ENCODE data around the gene GCGR. TPM values are rescaled to one million over a fixed set of nuclear protein-coding genes. Genes with fewer than 3 reads are reported as not detected.

Gene GCGR
- total RNA-seq, 2 experiments from 2014 or later, result not detected

DNA sequence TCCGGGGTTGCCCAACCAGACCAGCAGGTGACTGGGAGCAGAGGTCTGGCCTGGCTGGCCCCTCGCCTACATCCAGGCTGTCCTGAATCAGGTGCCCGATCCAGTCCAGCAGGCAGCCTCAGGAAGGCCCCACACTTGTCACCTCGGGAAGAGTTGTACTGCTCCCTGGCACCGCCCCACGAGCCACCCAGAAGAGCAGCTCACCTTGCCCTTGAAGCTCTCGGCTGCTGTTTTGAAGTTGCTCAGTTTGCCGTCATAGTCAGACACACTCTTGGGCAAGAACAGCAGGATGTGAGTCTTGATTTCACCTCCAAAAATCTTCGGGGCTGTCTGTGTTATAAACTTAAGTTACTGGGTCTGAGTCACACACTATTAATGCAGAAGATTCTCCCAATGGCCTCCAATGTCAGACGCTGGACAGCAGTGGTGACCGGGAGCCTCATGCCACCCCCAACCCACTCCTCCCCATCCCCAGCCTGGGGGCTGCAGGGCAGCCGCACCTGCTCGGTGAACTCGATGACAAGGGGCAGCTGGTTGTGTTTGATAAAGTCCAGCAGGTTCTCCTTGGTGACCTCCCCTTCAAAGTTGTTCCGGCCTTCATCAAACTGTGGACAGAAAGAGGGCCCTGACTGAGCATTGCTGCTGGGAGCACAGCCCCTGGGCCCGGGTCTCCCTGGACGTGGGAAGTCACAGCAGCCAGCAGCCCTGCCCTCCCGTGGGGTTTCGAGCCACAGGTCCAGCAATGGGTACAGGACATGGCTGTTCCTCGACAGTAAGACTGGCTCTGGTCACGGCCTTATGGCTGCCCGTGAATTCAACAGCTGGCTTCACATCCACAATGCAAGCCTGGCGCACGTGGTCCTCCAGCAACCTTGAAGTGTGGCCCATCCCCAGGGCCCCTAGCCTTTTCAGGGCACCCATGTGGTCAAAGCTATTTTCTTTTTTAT is 43.1 kb downstream of the GCGR start:
- Mint-ChIP-seq H3K36me3 (ENCODE audit: low read depth) (peaks cover 39% of the 10 kb centered on the region), H3K4me3 (no peak overlapping the region), H3K27ac (no peak overlapping the region), H3K27me3 (no peaks in the 10 kb centered on the region), H3K4me1 (ENCODE audit: low read depth) (no peaks in the 10 kb centered on the region), H3K9me3 (no peaks in the 10 kb centered on the region)
- Histone ChIP-seq H3K27me3 (ENCODE audit: control insufficient read depth in 1 of 2, insufficient read depth in 2 of 2, low read length in 2 of 2) (no peaks in the 10 kb centered on the region), H3K9me3 (ENCODE audit: control insufficient read depth in 1 of 2, insufficient read depth in 1 of 2, low read length in 2 of 2) (peaks cover 0 to 16% of the 10 kb centered on the region in 2 experiments), H3K4me3 (ENCODE audit: low read length) (no peak overlapping the region), H3K4me1 (ENCODE audit: insufficient read depth, low read length) (no peaks in the 10 kb centered on the region), H3K27ac (ENCODE audit: low read depth in 1 of 2, low read length in 2 of 2) (no peak overlapping the region), H3K36me3 (ENCODE audit: insufficient read depth, low read length) (peaks cover 64% of the 10 kb centered on the region)
- ATAC-seq (ENCODE audit: poor library complexity) (no peak), DNase-seq (no peak)
- intact Hi-C loops (cut with DNase I, micrococcal nuclease), result no loop called here
- TF ChIP-seq, protein P1, sequence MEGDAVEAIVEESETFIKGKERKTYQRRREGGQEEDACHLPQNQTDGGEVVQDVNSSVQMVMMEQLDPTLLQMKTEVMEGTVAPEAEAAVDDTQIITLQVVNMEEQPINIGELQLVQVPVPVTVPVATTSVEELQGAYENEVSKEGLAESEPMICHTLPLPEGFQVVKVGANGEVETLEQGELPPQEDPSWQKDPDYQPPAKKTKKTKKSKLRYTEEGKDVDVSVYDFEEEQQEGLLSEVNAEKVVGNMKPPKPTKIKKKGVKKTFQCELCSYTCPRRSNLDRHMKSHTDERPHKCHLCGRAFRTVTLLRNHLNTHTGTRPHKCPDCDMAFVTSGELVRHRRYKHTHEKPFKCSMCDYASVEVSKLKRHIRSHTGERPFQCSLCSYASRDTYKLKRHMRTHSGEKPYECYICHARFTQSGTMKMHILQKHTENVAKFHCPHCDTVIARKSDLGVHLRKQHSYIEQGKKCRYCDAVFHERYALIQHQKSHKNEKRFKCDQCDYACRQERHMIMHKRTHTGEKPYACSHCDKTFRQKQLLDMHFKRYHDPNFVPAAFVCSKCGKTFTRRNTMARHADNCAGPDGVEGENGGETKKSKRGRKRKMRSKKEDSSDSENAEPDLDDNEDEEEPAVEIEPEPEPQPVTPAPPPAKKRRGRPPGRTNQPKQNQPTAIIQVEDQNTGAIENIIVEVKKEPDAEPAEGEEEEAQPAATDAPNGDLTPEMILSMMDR (IDR thresholded peaks at IDR 0.05), result no peak
- CTCF ChIA-PET, result no interaction called here
- POLR2A ChIA-PET, result interaction anchor here (0.5 kb wide), 1 partner anchor 180 kb away, joined by 3 read pairs; the partner anchor contains the start of gene CCDC137

GRCh38 chr17:81849457-81849856 is 45.5 kb downstream of the GCGR start:
- Mint-ChIP-seq H3K9me3 (no peaks in the 10 kb centered on the region), H3K36me3 (ENCODE audit: low read depth) (peaks cover 46% of the 10 kb centered on the region), H3K4me1 (ENCODE audit: low read depth) (no peaks in the 10 kb centered on the region), H3K27ac (no peak overlapping the region), H3K27me3 (no peaks in the 10 kb centered on the region), H3K4me3 (no peak overlapping the region)
- intact Hi-C loops (cut with DNase I, micrococcal nuclease), result no loop called here
- TF ChIP-seq, protein P1 (IDR thresholded peaks at IDR 0.05), result no peak
- ChIA-PET CTCF (no interaction called here), POLR2A (no interaction called here)
- H3K4me1 ChIP-seq (ENCODE audit: insufficient read depth, low read length), result no peaks in the 10 kb centered on the region
- H3K36me3 ChIP-seq (ENCODE audit: insufficient read depth, low read length), result peaks cover 67% of the 10 kb centered on the region
- peaks cover 0 to 4% of the 10 kb centered on the region in 2 experiments for H3K9me3 ChIP-seq (ENCODE audit: control insufficient read depth in 1 of 2, insufficient read depth in 1 of 2, low read length in 2 of 2)
- DNase-seq (no peak), ATAC-seq (ENCODE audit: poor library complexity) (no peak)
- no peaks in the 10 kb centered on the region for H3K27me3 ChIP-seq (ENCODE audit: control insufficient read depth in 1 of 2, insufficient read depth in 2 of 2, low read length in 2 of 2)
- H3K27ac ChIP-seq (ENCODE audit: low read depth in 1 of 2, low read length in 2 of 2), result no peak overlapping the region
- no peak overlapping the region for H3K4me3 ChIP-seq (ENCODE audit: low read length)

DNA sequence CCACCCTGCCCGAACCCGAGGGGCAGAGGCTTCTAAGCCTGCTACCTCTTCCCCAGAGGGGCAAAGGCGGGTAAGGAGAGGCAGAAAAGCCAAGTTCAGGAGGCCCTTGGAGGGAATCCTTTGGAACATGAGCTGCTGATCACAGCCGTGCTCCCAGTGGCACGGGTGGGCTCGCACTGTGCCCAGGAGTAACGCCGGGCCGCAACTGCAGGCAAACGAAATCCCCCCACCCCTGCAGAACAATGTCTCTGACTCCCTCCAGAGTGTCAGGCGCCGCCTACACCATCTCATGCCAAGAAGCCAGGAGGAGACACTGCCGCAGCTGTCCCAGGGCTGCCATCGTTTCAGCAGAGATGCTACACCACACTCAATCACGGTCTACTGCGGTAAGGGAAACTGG is 47.5 kb downstream of the GCGR start:
- H3K27ac ChIP-seq (ENCODE audit: low read depth in 1 of 2, low read length in 2 of 2), result no peak overlapping the region
- DNase-seq (peak in 1 of 14 experiments; percentile 16), ATAC-seq (ENCODE audit: poor library complexity) (no peak)
- Mint-ChIP-seq H3K4me1 (ENCODE audit: low read depth) (no peaks in the 10 kb centered on the region), H3K27me3 (no peaks in the 10 kb centered on the region), H3K9me3 (no peaks in the 10 kb centered on the region), H3K36me3 (ENCODE audit: low read depth) (peaks cover 47% of the 10 kb centered on the region), H3K27ac (no peak overlapping the region), H3K4me3 (no peak overlapping the region)
- ChIA-PET POLR2A (no interaction called here), CTCF (no interaction called here)
- no peak overlapping the region for H3K4me3 ChIP-seq (ENCODE audit: low read length)
- no peaks in the 10 kb centered on the region for H3K27me3 ChIP-seq (ENCODE audit: control insufficient read depth in 1 of 2, insufficient read depth in 2 of 2, low read length in 2 of 2)
- TF ChIP-seq, protein P1 (IDR thresholded peaks at IDR 0.05), result no peak
- H3K4me1 ChIP-seq (ENCODE audit: insufficient read depth, low read length), result no peaks in the 10 kb centered on the region
- H3K9me3 ChIP-seq (ENCODE audit: control insufficient read depth in 1 of 2, insufficient read depth in 1 of 2, low read length in 2 of 2), result peaks cover 0 to 2% of the 10 kb centered on the region in 2 experiments
- H3K36me3 ChIP-seq (ENCODE audit: insufficient read depth, low read length), result peaks cover 65% of the 10 kb centered on the region
- intact Hi-C loops (cut with DNase I, micrococcal nuclease), result no loop called here

Data from CD4-positive, alpha-beta T cell (primary cell).